Panc1 (cell line): ENCODE measurements around the gene ZCCHC7.

ENCODE experiments used
- CTCF ChIP-seq: fragments of 450-650 bp; IDR thresholded peaks from 2 replicates; pipeline ENCODE4 v1.5.1; 2017; ENCODE audit warnings: mild to moderate bottlenecking
- POLR2AphosphoS5 ChIP-seq: IDR thresholded peaks from 2 replicates; pipeline ENCODE4 v1.6.1; 2012; ENCODE audit warnings: mild to moderate bottlenecking, low read depth, low read length, moderate library complexity

- TF ChIP-seq POLR2AphosphoS5 (no peak), CTCF (no peak)
These were observed 172.5 kb downstream of the ZCCHC7 start for GRCh38 chr9:37292896-37293295.
